ENCODE data around the gene SLC51A. TPM values are rescaled to one million over a fixed set of nuclear protein-coding genes. Genes with fewer than 3 reads are reported as not detected.

The SLC51A gene
- total and polyA plus RNA-seq, 2 of the 8 experiments (the other 6 are each of a cell fraction or from before 2014, with no cell fraction given) = 6.3 to 9.8 TPM

GRCh38 chr3:196210673-196211556, 5.4 kb upstream of the SLC51A start, which contains the start of gene ZDHHC19 (continued):
- no peak for TF ChIP-seq CTBP2 (IDR thresholded peaks at IDR 0.05; ENCODE audit: borderline replicate concordance, insufficient read depth, insufficient read length, low read length)
- no peak for TF ChIP-seq GTF2F1 (IDR thresholded peaks at IDR 0.05; ENCODE audit: borderline replicate concordance, low read depth, low read length)
